Stimulated activated naive B cell treated with anti-CD40 and anti-IgM and Interleukin-4, amounts not matched to agents 10 μg/mL and 1 μg/mL and 100 μg/mL, for 72 hours (primary cell): ENCODE measurements around the gene LRP1.
A peak's percentile ranks its signal among the peaks of the same experiment; 100 is the strongest.

ENCODE experiments used
- ATAC-seq, 2 donors: fragments of 150-1000 bp; cut with Tn5 transposase; replicated peaks; 2 replicates each; pipeline ENCODE4 v1.10.0; 2021; ENCODE audit warnings: moderate library complexity in 1 of 2
- DNase-seq: peaks from one replicate; pipeline ENCODE4 v3.0.0; 2021
- H3K27ac Mint-ChIP-seq: one replicate; pipeline ENCODE4 v1.8.0; 2022; ENCODE audit warnings: mild to moderate bottlenecking, mixed read lengths
- H3K27me3 Mint-ChIP-seq, 2 donors: one replicate each; pipeline ENCODE4 v1.8.0; 2022; ENCODE audit warnings: mixed read lengths in 2 of 2
- H3K36me3 Mint-ChIP-seq, 2 donors: one replicate each; pipeline ENCODE4 v1.8.0; 2022; ENCODE audit warnings: mixed read lengths in 2 of 2, mild to moderate bottlenecking in 1 of 2
- H3K4me1 Mint-ChIP-seq, 2 donors: one replicate each; pipeline ENCODE4 v1.8.0; 2022; ENCODE audit warnings: mixed read lengths in 2 of 2, mild to moderate bottlenecking in 1 of 2
- H3K4me3 Mint-ChIP-seq, 2 donors: one replicate each; pipeline ENCODE4 v1.8.0; 2022; ENCODE audit warnings: mild to moderate bottlenecking in 2 of 2, mixed read lengths in 2 of 2, moderate library complexity in 1 of 2
- H3K9me3 Mint-ChIP-seq, 2 donors: one replicate each; pipeline ENCODE4 v1.8.0; 2022; ENCODE audit warnings: mixed read lengths in 2 of 2, mild to moderate bottlenecking in 1 of 2

Gene LRP1

GRCh38 chr12:57234571-57235016 lies 106.3 kb downstream of the LRP1 start:
- ATAC-seq (peak; percentile 65 to 69), DNase-seq (peak; percentile 64)
- Mint-ChIP-seq H3K4me3 (peak overlapping the region; percentile 61 to 70), H3K27me3 (peaks cover 24% of the 10 kb centered on the region in 2 donors), H3K36me3 (peaks cover 47 to 67% of the 10 kb centered on the region in 2 donors), H3K9me3 (no peaks in the 10 kb centered on the region), H3K4me1 (peaks cover 70 to 99% of the 10 kb centered on the region in 2 donors), H3K27ac (peak overlapping the region; percentile 94)

GRCh38 chr12:57235017-57235727 lies 106.9 kb downstream of the LRP1 start:
- peak overlapping the region in 1 of 2 donors; percentile 61 for H3K4me3 Mint-ChIP-seq
- peaks cover 70 to 99% of the 10 kb centered on the region in 2 donors for H3K4me1 Mint-ChIP-seq
- H3K36me3 Mint-ChIP-seq: peaks cover 45 to 61% of the 10 kb centered on the region in 2 donors
- DNase-seq (no peak), ATAC-seq (peak; percentile 19 to 30)
- no peaks in the 10 kb centered on the region for H3K9me3 Mint-ChIP-seq
- peaks cover 24% of the 10 kb centered on the region in 2 donors for H3K27me3 Mint-ChIP-seq
- H3K27ac Mint-ChIP-seq: peak overlapping the region; percentile 94

- Mint-ChIP-seq H3K27ac (peak overlapping the region; percentile 84), H3K36me3 (peaks cover 39 to 55% of the 10 kb centered on the region in 2 donors), H3K9me3 (no peaks in the 10 kb centered on the region), H3K4me3 (no peak overlapping the region), H3K4me1 (peaks cover 69 to 99% of the 10 kb centered on the region in 2 donors), H3K27me3 (peaks cover 24 to 29% of the 10 kb centered on the region in 2 donors)
- DNase-seq (no peak), ATAC-seq (no peak)
Observed at GRCh38 chr12:57235728-57236131, 107.4 kb downstream of the LRP1 start.

GRCh38 chr12:57236201-57236924 lies 108.1 kb downstream of the LRP1 start:
- peaks cover 70 to 99% of the 10 kb centered on the region in 2 donors for H3K4me1 Mint-ChIP-seq
- DNase-seq (no peak), ATAC-seq (no peak)
- H3K9me3 Mint-ChIP-seq: no peaks in the 10 kb centered on the region
- H3K4me3 Mint-ChIP-seq: peak overlapping the region; percentile 35 to 60
- H3K36me3 Mint-ChIP-seq: peaks cover 34 to 54% of the 10 kb centered on the region in 2 donors
- H3K27ac Mint-ChIP-seq: peak overlapping the region; percentile 84
- H3K27me3 Mint-ChIP-seq: peaks cover 28 to 34% of the 10 kb centered on the region in 2 donors

GRCh38 chr12:57236925-57237595 lies 108.8 kb downstream of the LRP1 start:
- peak overlapping the region; percentile 70 for H3K27ac Mint-ChIP-seq
- peak overlapping the region; percentile 68 to 73 for H3K4me3 Mint-ChIP-seq
- H3K36me3 Mint-ChIP-seq: peaks cover 29 to 47% of the 10 kb centered on the region in 2 donors
- no peaks in the 10 kb centered on the region for H3K9me3 Mint-ChIP-seq
- H3K27me3 Mint-ChIP-seq: peaks cover 35 to 41% of the 10 kb centered on the region in 2 donors
- no peak for DNase-seq
- no peak for ATAC-seq
- H3K4me1 Mint-ChIP-seq: peaks cover 71 to 99% of the 10 kb centered on the region in 2 donors

- ATAC-seq: no peak
Observed at GRCh38 chr12:57237596-57237931, 109.3 kb downstream of the LRP1 start.

GRCh38 chr12:57237932-57238853 lies 109.9 kb downstream of the LRP1 start:
- peak overlapping the region; percentile 93 for H3K27ac Mint-ChIP-seq
- peaks cover 69 to 99% of the 10 kb centered on the region in 2 donors for H3K4me1 Mint-ChIP-seq
- peaks cover 43 to 47% of the 10 kb centered on the region in 2 donors for H3K27me3 Mint-ChIP-seq
- H3K9me3 Mint-ChIP-seq: no peaks in the 10 kb centered on the region
- H3K4me3 Mint-ChIP-seq: peak overlapping the region; percentile 77 to 85
- H3K36me3 Mint-ChIP-seq: peaks cover 18 to 38% of the 10 kb centered on the region in 2 donors
- ATAC-seq (no peak), DNase-seq (no peak)

More at GRCh38 chr12:57237596-57237931, 109.3 kb downstream of the LRP1 start:
- Mint-ChIP-seq H3K4me3 (peak overlapping the region; percentile 68 to 73), H3K4me1 (peaks cover 70 to 99% of the 10 kb centered on the region in 2 donors), H3K36me3 (peaks cover 24 to 43% of the 10 kb centered on the region in 2 donors), H3K9me3 (no peaks in the 10 kb centered on the region), H3K27me3 (peaks cover 40 to 44% of the 10 kb centered on the region in 2 donors), H3K27ac (peak overlapping the region; percentile 70)
- no peak for DNase-seq

- H3K4me3 Mint-ChIP-seq: peak overlapping the region; percentile 77 to 85
- peak; percentile 60 to 61 for ATAC-seq
- H3K36me3 Mint-ChIP-seq: peaks cover 11 to 30% of the 10 kb centered on the region in 2 donors
- peaks cover 68 to 99% of the 10 kb centered on the region in 2 donors for H3K4me1 Mint-ChIP-seq
- H3K27ac Mint-ChIP-seq: peak overlapping the region; percentile 93
- H3K27me3 Mint-ChIP-seq: peaks cover 50 to 52% of the 10 kb centered on the region in 2 donors
- no peaks in the 10 kb centered on the region for H3K9me3 Mint-ChIP-seq
- DNase-seq: peak; percentile 84
Observed at GRCh38 chr12:57238854-57239554, 110.7 kb downstream of the LRP1 start.

GRCh38 chr12:57239587-57240065 lies 111.3 kb downstream of the LRP1 start:
- no peak for ATAC-seq

GRCh38 chr12:57240066-57240921 lies 112.0 kb downstream of the LRP1 start:
- H3K36me3 Mint-ChIP-seq: peaks cover 6 to 19% of the 10 kb centered on the region in 2 donors
- peak; percentile 17 to 20 for ATAC-seq
- H3K27ac Mint-ChIP-seq: peak overlapping the region; percentile 80
- H3K9me3 Mint-ChIP-seq: no peaks in the 10 kb centered on the region
- DNase-seq: no peak
- peaks cover 62 to 63% of the 10 kb centered on the region in 2 donors for H3K27me3 Mint-ChIP-seq
- peaks cover 61 to 91% of the 10 kb centered on the region in 2 donors for H3K4me1 Mint-ChIP-seq
- H3K4me3 Mint-ChIP-seq: peak overlapping the region; percentile 77 to 85

More at GRCh38 chr12:57239587-57240065, 111.3 kb downstream of the LRP1 start:
- Mint-ChIP-seq H3K27me3 (peaks cover 56 to 58% of the 10 kb centered on the region in 2 donors), H3K9me3 (no peaks in the 10 kb centered on the region), H3K36me3 (peaks cover 6 to 24% of the 10 kb centered on the region in 2 donors), H3K27ac (peak overlapping the region; percentile 80), H3K4me1 (peaks cover 64 to 97% of the 10 kb centered on the region in 2 donors), H3K4me3 (peak overlapping the region; percentile 77 to 85)
- no peak for DNase-seq

- DNase-seq: no peak
- Mint-ChIP-seq H3K27ac (peak overlapping the region; percentile 80), H3K4me1 (peaks cover 58 to 84% of the 10 kb centered on the region in 2 donors), H3K9me3 (no peaks in the 10 kb centered on the region), H3K36me3 (peaks cover 6 to 14% of the 10 kb centered on the region in 2 donors), H3K27me3 (peaks cover 62 to 63% of the 10 kb centered on the region in 2 donors), H3K4me3 (peak overlapping the region; percentile 77 to 85)
- peak in 1 of 2 donors; percentile 12 for ATAC-seq
Observed at GRCh38 chr12:57240926-57241401, 112.7 kb downstream of the LRP1 start.
